HUES48 (cell line): Measurements from ENCODE around the gene DCAF7.

ENCODE experiments used
- H3K27ac ChIP-seq: one replicate; pipeline ENCODE4 v1.7.0; 2013; ENCODE audit warnings: low read depth, low read length, inconsistent platforms
- H3K27me3 ChIP-seq: 2 replicates; pipeline ENCODE4 v1.6.1; 2013; ENCODE audit warnings: mild to moderate bottlenecking, low read length; ENCODE audit not compliant: control insufficient read depth, insufficient read depth
- H3K36me3 ChIP-seq: 2 replicates; pipeline ENCODE4 v1.6.1; 2013; ENCODE audit warnings: low read length; ENCODE audit not compliant: control insufficient read depth, insufficient read depth
- H3K4me1 ChIP-seq: 2 replicates; pipeline ENCODE4 v1.6.1; 2013; ENCODE audit warnings: mild to moderate bottlenecking, low read length; ENCODE audit not compliant: control insufficient read depth, insufficient read depth
- H3K4me3 ChIP-seq: 2 replicates; pipeline ENCODE4 v1.5.1; 2013; ENCODE audit warnings: mild to moderate bottlenecking, low read depth, low read length
- H3K9ac ChIP-seq: 2 replicates; pipeline ENCODE4 v1.6.1; 2013; ENCODE audit warnings: mild to moderate bottlenecking, low read depth, low read length, moderate library complexity
- H3K9me3 ChIP-seq: 2 replicates; pipeline ENCODE4 v1.6.1; 2013; ENCODE audit warnings: low read length; ENCODE audit not compliant: control insufficient read depth, insufficient read depth

The DCAF7 gene

GRCh38 chr17:63526861-63527260 lies 23.4 kb upstream of the DCAF7 start:
- H3K27me3 ChIP-seq = no peaks in the 10 kb centered on the region
- no peaks in the 10 kb centered on the region for H3K9me3 ChIP-seq
- H3K36me3 ChIP-seq = no peaks in the 10 kb centered on the region
- H3K4me1 ChIP-seq = no peaks in the 10 kb centered on the region
- H3K4me3 ChIP-seq = no peak overlapping the region
- no peak overlapping the region for H3K9ac ChIP-seq
- no peak overlapping the region for H3K27ac ChIP-seq

GRCh38 chr17:63528183-63528582 lies 22.1 kb upstream of the DCAF7 start:
- H3K9ac ChIP-seq = no peak overlapping the region
- H3K27me3 ChIP-seq = no peaks in the 10 kb centered on the region
- no peaks in the 10 kb centered on the region for H3K4me1 ChIP-seq
- no peaks in the 10 kb centered on the region for H3K9me3 ChIP-seq
- no peak overlapping the region for H3K4me3 ChIP-seq
- no peak overlapping the region for H3K27ac ChIP-seq
- H3K36me3 ChIP-seq = no peaks in the 10 kb centered on the region

- Histone ChIP-seq H3K27me3 (no peaks in the 10 kb centered on the region), H3K4me3 (no peak overlapping the region), H3K4me1 (no peaks in the 10 kb centered on the region), H3K36me3 (no peaks in the 10 kb centered on the region), H3K9ac (no peak overlapping the region), H3K9me3 (no peaks in the 10 kb centered on the region), H3K27ac (no peak overlapping the region)
Measured at GRCh38 chr17:63529711-63530556, 20.3 kb upstream of the DCAF7 start.

GRCh38 chr17:63530557-63531021 lies 19.7 kb upstream of the DCAF7 start:
- Histone ChIP-seq H3K27ac (no peak overlapping the region), H3K36me3 (no peaks in the 10 kb centered on the region), H3K4me1 (no peaks in the 10 kb centered on the region), H3K27me3 (no peaks in the 10 kb centered on the region), H3K9ac (no peak overlapping the region), H3K9me3 (no peaks in the 10 kb centered on the region), H3K4me3 (no peak overlapping the region)

- H3K4me3 ChIP-seq = no peak overlapping the region
- no peaks in the 10 kb centered on the region for H3K4me1 ChIP-seq
- no peaks in the 10 kb centered on the region for H3K9me3 ChIP-seq
- no peak overlapping the region for H3K27ac ChIP-seq
- no peaks in the 10 kb centered on the region for H3K36me3 ChIP-seq
- H3K9ac ChIP-seq = no peak overlapping the region
- H3K27me3 ChIP-seq = no peaks in the 10 kb centered on the region
Measured at GRCh38 chr17:63531022-63531965, 19.0 kb upstream of the DCAF7 start.

GRCh38 chr17:63533433-63534077 lies 16.7 kb upstream of the DCAF7 start:
- Histone ChIP-seq H3K9me3 (no peaks in the 10 kb centered on the region), H3K4me3 (no peak overlapping the region), H3K9ac (no peak overlapping the region), H3K4me1 (no peaks in the 10 kb centered on the region), H3K27me3 (peaks cover 10% of the 10 kb centered on the region), H3K27ac (no peak overlapping the region), H3K36me3 (no peaks in the 10 kb centered on the region)

- H3K9me3 ChIP-seq = no peaks in the 10 kb centered on the region
- no peak overlapping the region for H3K9ac ChIP-seq
- H3K27me3 ChIP-seq = peaks cover 15% of the 10 kb centered on the region
- no peak overlapping the region for H3K27ac ChIP-seq
- no peak overlapping the region for H3K4me3 ChIP-seq
- H3K4me1 ChIP-seq = no peaks in the 10 kb centered on the region
- H3K36me3 ChIP-seq = no peaks in the 10 kb centered on the region
Measured at GRCh38 chr17:63534078-63534570, 16.2 kb upstream of the DCAF7 start.

- Histone ChIP-seq H3K27ac (no peak overlapping the region), H3K27me3 (peaks cover 21% of the 10 kb centered on the region), H3K9me3 (no peaks in the 10 kb centered on the region), H3K4me1 (no peaks in the 10 kb centered on the region), H3K9ac (no peak overlapping the region), H3K36me3 (no peaks in the 10 kb centered on the region), H3K4me3 (no peak overlapping the region)
Measured at GRCh38 chr17:63534816-63535455, 15.3 kb upstream of the DCAF7 start.

- Histone ChIP-seq H3K9me3 (no peaks in the 10 kb centered on the region), H3K36me3 (no peaks in the 10 kb centered on the region), H3K4me1 (no peaks in the 10 kb centered on the region), H3K9ac (no peak overlapping the region), H3K27ac (no peak overlapping the region), H3K27me3 (peaks cover 21% of the 10 kb centered on the region), H3K4me3 (no peak overlapping the region)
Measured at GRCh38 chr17:63535640-63536039, 14.6 kb upstream of the DCAF7 start.

GRCh38 chr17:63537001-63537400 lies 13.3 kb upstream of the DCAF7 start:
- H3K36me3 ChIP-seq = no peaks in the 10 kb centered on the region
- no peak overlapping the region for H3K27ac ChIP-seq
- H3K9me3 ChIP-seq = no peaks in the 10 kb centered on the region
- H3K9ac ChIP-seq = no peak overlapping the region
- H3K27me3 ChIP-seq = peaks cover 21% of the 10 kb centered on the region
- no peaks in the 10 kb centered on the region for H3K4me1 ChIP-seq
- no peak overlapping the region for H3K4me3 ChIP-seq
